CD4-positive, alpha-beta T cell (primary cell): ENCODE results near the gene SETD5. TPM values are rescaled to one million over a fixed set of nuclear protein-coding genes. Genes with fewer than 3 reads are reported as not detected.

Experiments
- ATAC-seq: fragments of 200-7000 bp; cut with Tn5 transposase; one replicate; pipeline ENCODE4 v1.10.0; 2022; ENCODE audit warnings: mild to moderate bottlenecking; ENCODE audit not compliant: poor library complexity
- CTCF ChIA-PET: fragments of 350-600 bp; sonication (Branson Sonifier 250); formaldehyde crosslinking; loops from one replicate; lab custom pipeline; 2021; ENCODE audit warnings: antibody characterized with exemption, inconsistent platforms; lab: Charles Lee
- POLR2A ChIA-PET: fragments of 350-600 bp; sonication (Branson Sonifier 250); formaldehyde crosslinking; loops from one replicate; lab custom pipeline; 2021; ENCODE audit warnings: antibody characterized with exemption, inconsistent platforms; lab: Charles Lee
- DNase-seq, 14 experiments: peaks; one replicate each; pipeline ENCODE4 v3.0.0-alpha.2; 2013 to 2020; ENCODE audit warnings: mixed read lengths in 2 of 14
- H3K27ac ChIP-seq, 2 donors: one replicate each; pipeline versions ENCODE4 v1.5.1 to v1.7.0; 2013; ENCODE audit warnings: low read length in 2 of 2, low read depth in 1 of 2, mild to moderate bottlenecking in 1 of 2
- H3K27me3 ChIP-seq, 2 experiments: 1 replicate in 1 of 2; 2 replicates in 1 of 2; pipeline versions ENCODE4 v1.6.1 to v1.7.0; 2013; ENCODE audit warnings: low read length in 2 of 2, control low read depth in 1 of 2, mild to moderate bottlenecking in 1 of 2, moderate library complexity in 1 of 2; ENCODE audit not compliant: insufficient read depth in 2 of 2, control insufficient read depth in 1 of 2
- H3K36me3 ChIP-seq: one replicate; pipeline ENCODE4 v1.6.1; 2013; ENCODE audit warnings: low read length, control low read depth; ENCODE audit not compliant: insufficient read depth
- H3K4me1 ChIP-seq: one replicate; pipeline ENCODE4 v1.6.1; 2013; ENCODE audit warnings: low read length, control low read depth; ENCODE audit not compliant: insufficient read depth
- H3K4me3 ChIP-seq: one replicate; pipeline ENCODE4 v1.5.1; 2013; ENCODE audit warnings: mild to moderate bottlenecking, low read length, moderate library complexity
- H3K9me3 ChIP-seq, 2 experiments: 1 replicate in 1 of 2; 2 replicates in 1 of 2; pipeline versions ENCODE4 v1.6.1 to v1.7.0; 2013; ENCODE audit warnings: low read length in 2 of 2, mild to moderate bottlenecking in 2 of 2, control low read depth in 1 of 2, moderate library complexity in 1 of 2; ENCODE audit not compliant: control insufficient read depth in 1 of 2, insufficient read depth in 1 of 2
- H3K27ac Mint-ChIP-seq: one replicate; pipeline ENCODE4 v1.8.0; 2020; ENCODE audit warnings: mixed read lengths
- H3K27me3 Mint-ChIP-seq: one replicate; pipeline ENCODE4 v1.8.0; 2021; ENCODE audit warnings: mixed read lengths
- H3K36me3 Mint-ChIP-seq: one replicate; pipeline ENCODE4 v1.8.0; 2021; ENCODE audit warnings: low read depth, mixed read lengths
- H3K4me1 Mint-ChIP-seq: one replicate; pipeline ENCODE4 v1.8.0; 2021; ENCODE audit warnings: low read depth, mixed read lengths
- H3K4me3 Mint-ChIP-seq: one replicate; pipeline ENCODE4 v1.8.0; 2020; ENCODE audit warnings: mild to moderate bottlenecking, mixed read lengths
- H3K9me3 Mint-ChIP-seq: one replicate; pipeline ENCODE4 v1.8.0; 2020; ENCODE audit warnings: mixed read lengths
- intact Hi-C, 2 experiments: fragments of 100-400 bp; cut with DNase I in 1 of 2; cut with micrococcal nuclease in 1 of 2; formaldehyde crosslinking; loops; one replicate each; pipeline versions ENCODE4 v1.15.1 to v1.9.0; 2023 to 2025; cut with DNase I, micrococcal nuclease
- total RNA-seq, 174 experiments: library from RNA in 2 of 174; stranded (reverse) in 2 of 174; gene quantifications; one replicate each; pipeline ENCODE4 v1.2.3 and lab custom pipeline; 2021 to 2026
- TF ChIP-seq, protein P1 (sequence below): fragments of 200-600 bp; IDR thresholded peaks from one replicate; pipeline ENCODE4 v1.8.0; 2022; ENCODE audit warnings: antibody characterized with exemption, mild to moderate bottlenecking

SETD5 gene
- total RNA-seq, 2 experiments from 2014 or later, result 58.5 to 67.6 TPM

- H3K9me3 ChIP-seq, result no peaks in the 10 kb centered on the region
- Mint-ChIP-seq H3K4me3 (peak overlapping the region; percentile 79), H3K9me3 (peaks cover 2% of the 10 kb centered on the region), H3K27ac (peak overlapping the region; percentile 99), H3K27me3 (no peaks in the 10 kb centered on the region), H3K36me3 (peaks cover 34% of the 10 kb centered on the region), H3K4me1 (peaks cover 25% of the 10 kb centered on the region)
- no peak for DNase-seq
- intact Hi-C loops, result loop anchor here (2.0 to 5.0 kb wide), 4 partner anchors 33 to 960 kb away; partner anchors contain the start of genes SEC13 (in 1 of the 2) and SETD5 (in 1 of the 2)
- H3K27ac ChIP-seq, result no peak overlapping the region
- no peak overlapping the region for H3K4me3 ChIP-seq
- H3K27me3 ChIP-seq, result no peaks in the 10 kb centered on the region
- CTCF ChIA-PET, result interaction anchor here (1.0 to 2.8 kb wide), 7 partner anchors 9 to 571 kb away, joined by 4 to 28 read pairs (median 5); partner anchors contain the start of gene CRELD1
- POLR2A ChIA-PET, result interaction anchor here (1.5 to 5.3 kb wide), 11 partner anchors 9 to 571 kb away, joined by 4 to 209 read pairs (median 10); partner anchors contain the start of genes ARPC4, CRELD1, MTMR14 and RAD18
- peaks cover 19% of the 10 kb centered on the region for H3K36me3 ChIP-seq
- H3K4me1 ChIP-seq, result peaks cover 20% of the 10 kb centered on the region
- TF ChIP-seq, protein P1, sequence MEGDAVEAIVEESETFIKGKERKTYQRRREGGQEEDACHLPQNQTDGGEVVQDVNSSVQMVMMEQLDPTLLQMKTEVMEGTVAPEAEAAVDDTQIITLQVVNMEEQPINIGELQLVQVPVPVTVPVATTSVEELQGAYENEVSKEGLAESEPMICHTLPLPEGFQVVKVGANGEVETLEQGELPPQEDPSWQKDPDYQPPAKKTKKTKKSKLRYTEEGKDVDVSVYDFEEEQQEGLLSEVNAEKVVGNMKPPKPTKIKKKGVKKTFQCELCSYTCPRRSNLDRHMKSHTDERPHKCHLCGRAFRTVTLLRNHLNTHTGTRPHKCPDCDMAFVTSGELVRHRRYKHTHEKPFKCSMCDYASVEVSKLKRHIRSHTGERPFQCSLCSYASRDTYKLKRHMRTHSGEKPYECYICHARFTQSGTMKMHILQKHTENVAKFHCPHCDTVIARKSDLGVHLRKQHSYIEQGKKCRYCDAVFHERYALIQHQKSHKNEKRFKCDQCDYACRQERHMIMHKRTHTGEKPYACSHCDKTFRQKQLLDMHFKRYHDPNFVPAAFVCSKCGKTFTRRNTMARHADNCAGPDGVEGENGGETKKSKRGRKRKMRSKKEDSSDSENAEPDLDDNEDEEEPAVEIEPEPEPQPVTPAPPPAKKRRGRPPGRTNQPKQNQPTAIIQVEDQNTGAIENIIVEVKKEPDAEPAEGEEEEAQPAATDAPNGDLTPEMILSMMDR, result no peak
- no peak for ATAC-seq
Measured at GRCh38 chr3:9361691-9362388, 35.6 kb upstream of the SETD5 start.

- Histone ChIP-seq H3K9me3 (no peaks in the 10 kb centered on the region), H3K36me3 (peaks cover 29% of the 10 kb centered on the region), H3K4me1 (peaks cover 20% of the 10 kb centered on the region), H3K27ac (peak within 1 kb of the TSS; percentile 92 to 94), H3K4me3 (peak within 1 kb of the TSS; percentile 88), H3K27me3 (no peaks in the 10 kb centered on the region)
- intact Hi-C loops, result loop anchor here (2.0 to 5.0 kb wide), 4 partner anchors 32 to 959 kb away; partner anchors contain the start of genes SEC13 (in 1 of the 2) and SETD5 (in 1 of the 2)
- Mint-ChIP-seq H3K36me3 (peaks cover 42% of the 10 kb centered on the region), H3K27me3 (no peaks in the 10 kb centered on the region), H3K4me3 (peak within 1 kb of the TSS; percentile 96), H3K4me1 (peaks cover 25% of the 10 kb centered on the region), H3K9me3 (peaks cover 2% of the 10 kb centered on the region), H3K27ac (peak within 1 kb of the TSS; percentile 99)
- peak; percentile 91 for ATAC-seq
- TF ChIP-seq, protein P1, result peak; percentile 13
- POLR2A ChIA-PET, result interaction anchor here (0.7 to 5.3 kb wide), 19 partner anchors 10 to 958 kb away, joined by 3 to 209 read pairs (median 7); partner anchors contain the start of genes ARPC4, CRELD1, MTMR14 and OGG1
- DNase-seq, result peak; percentile 82 to 95 (median 86)
- CTCF ChIA-PET, result interaction anchor here (0.9 to 2.8 kb wide), 8 partner anchors 10 to 570 kb away, joined by 3 to 28 read pairs (median 5); partner anchors contain the start of gene CRELD1
Measured at GRCh38 chr3:9362731-9363530, 34.5 kb upstream of the SETD5 start, which contains the start of gene THUMPD3. Gene THUMPD3 (plus strand): TSS chr3:9363054. CDS start chr3:9365069, 2,015 bp downstream.

DNA sequence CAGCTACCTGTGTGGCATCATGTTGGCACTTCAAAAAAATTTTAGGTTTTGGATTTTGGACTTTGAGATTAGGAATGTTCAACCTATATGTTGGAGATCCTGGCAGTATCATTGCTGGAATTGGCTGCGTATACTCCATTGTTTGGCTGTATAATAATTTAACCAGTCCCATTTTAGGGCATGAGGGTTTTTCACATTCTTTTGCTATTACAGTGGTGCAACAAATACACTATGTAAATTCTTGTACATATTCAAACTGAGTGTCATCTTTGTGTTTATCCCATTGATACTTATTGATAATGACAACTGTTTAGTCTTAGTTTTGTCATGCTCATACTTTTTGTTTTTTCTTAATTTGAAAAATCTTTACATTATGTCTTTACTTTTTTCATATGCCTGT is 27.9 kb upstream of the SETD5 start:
- TF ChIP-seq, protein P1, result no peak
- ChIA-PET POLR2A (interaction anchor here (0.9 to 1.5 kb wide), 3 partner anchors 9 to 27 kb away, joined by 3 to 6 read pairs (median 4); no protein-coding TSS in a partner anchor), CTCF (interaction anchor here (1.0 kb wide), 1 partner anchor 16 kb away, joined by 3 read pairs; no protein-coding TSS in a partner anchor)
- no peak for DNase-seq
- H3K36me3 Mint-ChIP-seq, result peaks cover 94% of the 10 kb centered on the region
- H3K4me1 Mint-ChIP-seq, result peaks cover 55% of the 10 kb centered on the region
- no peak overlapping the region for H3K4me3 ChIP-seq
- peaks cover 11% of the 10 kb centered on the region for H3K4me1 ChIP-seq
- no peaks in the 10 kb centered on the region for H3K27me3 Mint-ChIP-seq
- no peaks in the 10 kb centered on the region for H3K27me3 ChIP-seq
- intact Hi-C loops, result no loop called here
- no peak overlapping the region for H3K27ac Mint-ChIP-seq
- H3K36me3 ChIP-seq, result peaks cover 86% of the 10 kb centered on the region
- no peak for ATAC-seq
- H3K9me3 Mint-ChIP-seq, result no peaks in the 10 kb centered on the region
- H3K4me3 Mint-ChIP-seq, result no peak overlapping the region
- no peaks in the 10 kb centered on the region for H3K9me3 ChIP-seq
- no peak overlapping the region for H3K27ac ChIP-seq
